ENCODE measurements around the gene PELO.
A peak's percentile ranks its signal among the peaks of the same experiment; 100 is the strongest.

The PELO gene

GRCh38 chr5:52771343-52772039, 16.2 kb upstream of the PELO start:
- DNase-seq (ENCODE audit: low read depth in 2 of 2), result peak in 1 of 2 donors; percentile 19

GRCh38 chr5:52772668-52773067, 15.0 kb upstream of the PELO start:
- no peak for DNase-seq (ENCODE audit: low read depth in 2 of 2)

GRCh38 chr5:52773342-52773741, 14.4 kb upstream of the PELO start:
- no peak for DNase-seq (ENCODE audit: low read depth in 2 of 2)

DNA sequence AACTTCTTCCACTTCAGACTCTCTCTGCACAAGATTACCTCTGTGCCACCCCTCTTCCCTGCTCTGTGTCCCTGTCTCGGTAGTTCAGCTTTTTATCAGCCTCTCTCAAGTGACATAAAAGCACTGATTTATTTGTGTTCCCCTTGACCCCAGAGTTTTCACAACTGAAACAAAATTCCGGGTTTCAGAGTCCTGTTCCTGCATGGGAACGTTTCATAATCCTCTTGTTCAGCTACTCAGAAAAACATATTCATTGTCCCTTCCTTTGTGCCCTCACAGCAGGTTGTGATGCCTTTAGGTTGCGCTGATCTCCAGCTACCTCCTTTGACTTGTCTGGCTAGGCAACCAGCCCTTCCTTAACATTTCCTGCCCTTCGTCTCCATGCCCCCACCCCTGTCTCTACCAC, 13.7 kb upstream of the PELO start:
- no peak for DNase-seq (ENCODE audit: low read depth in 2 of 2)

DNA sequence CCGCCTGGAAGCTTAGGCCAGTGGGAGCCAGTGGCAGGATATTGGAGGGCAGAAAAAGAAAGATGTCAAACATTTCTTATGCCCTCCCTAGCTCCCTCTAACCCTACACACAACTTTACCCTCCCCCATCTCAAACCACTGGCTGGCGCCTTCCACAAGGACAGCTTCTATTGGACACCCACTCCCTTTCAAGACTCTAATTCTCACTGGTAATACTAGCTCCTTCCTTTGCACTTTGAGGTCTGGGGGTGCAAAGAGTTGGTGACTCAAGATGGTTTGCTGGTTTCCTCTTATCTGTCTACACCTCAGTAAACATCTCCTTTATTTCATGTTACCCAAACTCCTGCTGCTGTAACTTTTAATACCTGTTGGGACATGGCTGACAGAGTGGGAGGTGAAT, 11.6 kb upstream of the PELO start:
- peak in 1 of 2 donors; percentile 21 for DNase-seq (ENCODE audit: low read depth in 2 of 2)

GRCh38 chr5:52777186-52777585, 10.5 kb upstream of the PELO start:
- DNase-seq (ENCODE audit: low read depth in 2 of 2), result no peak

DNA sequence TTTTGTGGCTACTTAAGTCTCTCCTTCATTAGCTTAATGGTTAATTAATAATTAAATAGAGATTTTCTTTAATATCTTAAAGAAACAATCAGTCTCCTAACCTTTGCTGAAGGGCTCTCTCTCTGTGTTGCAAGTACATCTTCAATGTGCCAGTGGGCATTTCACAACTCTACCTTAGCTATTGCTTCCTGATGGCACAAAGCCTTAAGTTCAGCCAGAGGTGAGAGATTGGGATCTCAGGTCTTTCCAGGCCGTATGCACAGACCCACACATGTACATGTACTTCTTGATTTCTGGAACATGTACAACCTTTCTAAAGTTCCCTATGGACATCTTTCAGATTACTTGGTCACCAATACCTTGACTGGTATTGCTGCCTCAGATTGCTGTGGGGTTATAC, 8.9 kb upstream of the PELO start:
- no peak for DNase-seq (ENCODE audit: low read depth in 2 of 2)

DNA sequence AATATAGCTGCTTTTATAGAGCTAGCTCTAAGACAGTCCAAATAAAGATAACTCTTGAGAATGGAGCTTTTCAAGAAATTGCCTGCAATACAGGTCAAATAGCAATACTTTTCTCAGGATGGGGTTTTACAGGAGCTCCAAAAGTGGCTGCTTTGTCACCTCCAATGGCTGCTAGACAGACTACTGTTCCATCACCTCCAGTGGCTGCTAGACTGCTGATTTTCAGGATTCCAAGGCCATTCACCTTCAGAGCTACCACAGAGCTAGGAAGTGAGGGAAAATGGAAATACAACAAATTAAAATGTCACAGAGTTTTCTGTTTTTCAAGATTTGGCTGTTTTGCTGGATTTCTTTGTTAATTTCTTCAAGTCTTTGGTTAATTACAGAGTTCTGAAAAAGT, 8.5 kb upstream of the PELO start:
- no peak for DNase-seq (ENCODE audit: low read depth in 2 of 2)

DNA sequence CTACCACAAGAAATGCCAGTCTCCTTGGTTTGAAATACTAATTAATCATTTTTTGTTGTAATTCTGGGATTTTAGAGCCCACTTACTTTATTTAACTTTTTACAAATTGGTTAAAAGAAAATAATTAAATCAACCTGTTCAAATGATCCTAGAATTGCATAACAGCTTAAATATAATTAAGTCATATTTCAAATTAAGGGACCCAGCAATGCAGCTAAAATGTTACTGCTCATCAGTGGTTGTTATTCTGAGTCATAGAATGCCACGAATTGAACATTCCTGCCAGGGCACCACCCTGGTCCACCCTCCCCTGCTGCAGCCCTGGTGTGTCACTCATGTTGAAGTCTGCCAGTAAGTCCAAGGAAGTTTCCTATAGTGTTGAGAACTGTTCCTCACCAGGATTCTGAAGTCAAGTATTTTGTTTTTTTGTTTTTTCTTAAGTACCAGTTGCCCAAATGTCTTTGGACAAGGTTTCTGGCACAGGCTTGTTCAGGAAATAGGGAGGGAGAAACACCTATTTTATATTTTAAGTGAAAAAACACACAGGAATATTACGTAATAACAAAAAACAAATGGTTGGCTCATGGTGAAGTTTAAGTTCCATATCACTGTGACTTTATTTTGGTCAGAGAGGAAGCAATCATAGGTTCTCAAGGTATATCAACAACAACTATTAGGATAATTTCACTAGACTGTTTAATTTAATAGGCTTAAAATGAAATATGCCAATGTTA, 4.3 kb upstream of the PELO start:
- DNase-seq (ENCODE audit: low read depth in 2 of 2), result no peak

DNA sequence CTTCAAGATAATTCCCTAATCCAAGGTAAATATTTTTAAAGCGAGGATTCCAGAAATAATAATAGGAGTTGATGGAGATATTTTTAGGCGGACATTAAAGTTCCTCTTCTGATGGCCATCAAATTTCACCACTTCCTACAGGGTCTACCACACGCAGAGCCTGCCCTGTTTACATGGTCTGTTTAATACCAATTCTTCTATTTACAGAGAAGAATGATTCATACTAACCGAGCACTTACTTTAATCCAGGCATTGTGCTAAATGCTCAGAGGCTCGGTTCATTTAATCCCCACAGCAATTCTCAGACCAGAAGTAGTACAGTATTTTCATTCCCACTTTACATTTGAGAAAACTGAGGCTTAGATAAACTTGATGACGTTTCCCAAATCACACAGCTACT, 3.0 kb upstream of the PELO start:
- no peak for DNase-seq (ENCODE audit: low read depth in 2 of 2)

- no peak for DNase-seq (ENCODE audit: low read depth in 2 of 2)
Observed at GRCh38 chr5:52786391-52786790, 1.3 kb upstream of the PELO start.

- no peak for DNase-seq (ENCODE audit: low read depth in 2 of 2)
Observed at GRCh38 chr5:52786949-52787599, 642 bp upstream of the PELO start.

- no peak for DNase-seq (ENCODE audit: low read depth in 2 of 2)
Observed at GRCh38 chr5:52788505-52788821, 747 bp downstream of the PELO start.

DNA sequence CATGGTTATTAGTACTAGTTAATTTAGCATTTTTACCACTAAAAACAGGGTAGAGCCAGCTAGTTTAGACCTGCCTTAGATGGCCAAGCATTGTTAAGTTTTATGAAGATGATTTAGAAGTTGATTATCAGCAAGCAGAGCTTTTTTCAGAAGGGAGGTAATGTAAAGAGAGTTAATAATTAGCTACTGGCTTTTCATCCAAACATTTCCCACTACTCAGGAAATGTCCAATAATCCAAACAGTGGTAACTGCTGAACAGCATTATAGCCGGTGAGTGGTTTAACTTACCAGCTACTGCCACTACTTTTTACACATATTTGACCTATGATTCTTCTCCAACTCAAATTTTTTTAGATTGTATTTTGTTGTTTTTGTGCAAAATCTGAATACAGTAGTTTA, 1.7 kb downstream of the PELO start:
- DNase-seq (ENCODE audit: low read depth in 2 of 2), result no peak

DNA sequence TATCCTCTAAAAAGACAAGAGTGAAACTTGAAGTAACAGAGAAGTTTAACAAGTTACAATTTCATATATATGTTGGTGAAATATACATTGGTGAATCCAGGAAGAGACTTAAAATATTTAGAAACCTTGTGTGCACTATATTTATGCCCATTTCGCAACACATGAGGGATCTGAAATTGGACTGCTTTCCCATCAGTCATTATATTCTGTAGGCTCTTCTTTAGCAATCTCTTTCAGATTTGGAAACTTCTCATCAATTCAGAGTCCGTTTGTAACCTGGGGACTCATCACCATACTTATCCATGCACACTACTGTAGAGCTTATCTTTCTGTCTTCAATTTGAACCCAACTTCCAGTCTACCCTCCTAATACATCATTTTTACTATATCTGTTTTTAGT, 2.1 kb downstream of the PELO start:
- no peak for DNase-seq (ENCODE audit: low read depth in 2 of 2)

DNA sequence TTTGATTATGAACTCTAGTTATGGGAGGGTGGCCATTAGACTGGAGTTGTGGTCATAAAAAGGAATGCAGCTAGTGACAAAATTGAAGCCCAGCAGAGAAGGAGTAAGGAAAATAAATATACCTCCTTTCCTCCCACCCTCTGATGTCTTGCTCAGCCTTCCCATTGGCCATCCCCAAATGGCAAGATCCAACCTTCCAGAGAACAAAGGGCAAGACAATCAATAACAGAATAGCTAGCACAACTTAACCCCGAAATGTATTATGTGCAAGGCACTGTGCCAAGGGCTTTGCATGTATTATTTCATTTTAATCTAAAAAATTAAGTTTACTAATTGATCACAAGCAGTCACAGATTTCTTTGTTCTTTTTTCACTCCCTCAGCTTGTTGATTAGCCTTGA, 3.6 kb downstream of the PELO start:
- DNase-seq (ENCODE audit: low read depth in 2 of 2), result no peak

DNA sequence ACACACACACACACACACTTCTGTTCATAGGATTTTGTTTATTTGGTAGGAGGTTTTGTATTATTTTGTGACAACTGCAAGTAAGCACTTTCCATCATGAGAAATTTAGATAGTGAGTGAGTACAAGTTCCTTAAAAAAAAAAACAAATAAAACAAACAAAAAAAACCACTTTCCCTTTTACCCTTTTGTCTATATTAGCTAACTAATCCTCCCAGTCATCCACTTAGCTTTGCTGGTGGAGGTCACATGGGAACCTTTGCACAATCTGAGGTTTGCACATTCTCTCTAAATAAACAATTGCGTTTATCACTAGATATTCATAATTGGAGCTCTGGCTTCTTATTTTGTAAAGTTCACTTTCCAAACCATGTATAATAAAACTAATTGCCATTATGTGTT, 6.8 kb downstream of the PELO start:
- DNase-seq (ENCODE audit: low read depth in 2 of 2), result no peak

DNA sequence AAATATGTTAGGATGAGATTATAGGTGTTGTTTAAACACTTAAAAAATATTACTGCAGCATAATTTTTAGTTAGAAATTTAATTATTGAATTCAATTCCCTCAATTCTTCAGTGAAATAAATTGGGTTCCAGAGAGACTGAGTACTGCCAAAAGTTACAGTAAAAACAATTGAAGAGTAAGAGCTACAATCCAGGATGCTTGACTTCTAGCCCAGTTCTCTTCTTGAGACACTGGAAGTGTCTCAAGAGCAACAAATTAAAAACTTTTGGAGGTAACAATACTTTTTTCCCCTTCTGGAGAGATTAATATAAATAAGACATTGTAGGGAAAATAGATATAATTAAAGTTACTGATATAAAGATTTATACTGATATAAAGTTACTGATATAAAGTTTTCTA, 8.3 kb downstream of the PELO start:
- no peak for DNase-seq (ENCODE audit: low read depth in 2 of 2)

DNA sequence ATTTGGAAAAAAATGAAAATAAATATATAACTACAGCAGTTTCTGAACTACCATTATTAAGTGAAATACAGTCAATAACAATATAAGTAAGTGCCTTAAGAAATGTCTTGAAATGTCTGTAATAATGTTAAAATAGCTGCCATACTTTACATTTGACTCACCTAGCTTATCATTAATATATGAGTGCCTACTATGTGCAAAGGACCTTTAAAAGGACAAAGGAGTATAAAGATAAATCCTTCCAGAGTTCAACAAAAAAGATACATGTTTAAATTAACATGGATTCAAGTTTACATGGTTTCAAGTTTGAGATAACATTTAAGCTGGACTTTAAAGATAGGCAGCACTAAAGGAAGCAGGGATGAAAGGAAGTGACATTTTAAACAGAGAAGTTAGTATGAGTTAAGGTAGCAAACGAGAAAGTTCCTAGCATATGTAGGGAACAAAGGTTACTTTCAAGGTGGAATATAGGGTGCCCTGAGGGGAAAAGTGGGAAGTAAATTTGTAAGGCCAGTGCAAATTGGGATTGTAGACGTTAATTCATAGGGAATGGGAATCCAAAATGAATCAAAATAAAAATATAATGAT, 8.9 kb downstream of the PELO start:
- no peak for DNase-seq (ENCODE audit: low read depth in 2 of 2)

DNA sequence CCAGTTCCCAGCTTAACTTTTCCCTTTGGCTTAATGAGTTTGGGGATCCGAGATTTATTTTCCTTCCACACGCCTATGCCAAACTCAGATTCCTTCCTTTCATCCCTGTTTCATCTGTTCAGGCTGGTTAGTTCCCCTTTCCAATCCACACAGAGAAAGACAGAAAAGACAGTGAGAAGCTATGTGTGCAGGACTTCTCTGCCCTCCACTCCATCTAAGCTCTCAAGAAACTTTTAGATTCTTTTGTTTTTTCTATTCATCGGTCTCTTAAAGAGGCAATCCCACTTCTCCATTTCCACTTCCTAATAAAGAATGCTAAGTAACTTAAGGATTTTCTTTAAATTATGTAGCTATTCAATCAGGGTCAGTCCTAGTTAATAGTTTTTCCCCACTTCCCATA, 11.2 kb downstream of the PELO start:
- no peak for DNase-seq (ENCODE audit: low read depth in 2 of 2)

DNA sequence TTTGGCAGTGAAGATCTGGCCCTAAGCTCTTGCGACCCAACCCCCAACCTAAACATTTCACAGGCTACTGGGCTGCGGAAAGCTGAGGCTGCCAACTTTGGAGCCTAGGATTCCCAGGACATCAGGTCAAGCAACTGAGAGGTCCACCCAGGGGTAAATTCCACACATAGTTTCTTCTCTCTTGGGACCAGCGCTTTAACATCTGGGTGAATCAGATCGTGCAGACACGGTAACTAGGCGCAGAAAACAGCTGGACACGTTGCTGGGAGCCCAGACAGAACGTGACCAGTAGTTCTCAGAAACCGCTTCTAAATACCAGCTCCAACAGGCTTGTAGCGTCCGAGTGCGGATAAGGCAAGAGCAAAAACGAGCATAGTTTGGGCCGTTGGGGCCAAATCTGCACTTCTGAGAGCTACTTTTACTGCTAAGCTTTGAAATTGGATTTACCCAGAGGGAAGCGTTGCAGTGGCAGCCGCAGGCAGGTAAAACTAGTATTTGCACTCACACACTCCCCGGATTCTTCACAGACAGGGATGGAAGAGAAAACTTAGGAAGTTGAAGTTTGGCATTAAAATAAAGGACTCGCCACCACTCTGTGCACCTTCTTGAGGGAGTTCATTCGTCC, 11.8 kb downstream of the PELO start:
- DNase-seq (ENCODE audit: low read depth in 2 of 2), result no peak

DNA sequence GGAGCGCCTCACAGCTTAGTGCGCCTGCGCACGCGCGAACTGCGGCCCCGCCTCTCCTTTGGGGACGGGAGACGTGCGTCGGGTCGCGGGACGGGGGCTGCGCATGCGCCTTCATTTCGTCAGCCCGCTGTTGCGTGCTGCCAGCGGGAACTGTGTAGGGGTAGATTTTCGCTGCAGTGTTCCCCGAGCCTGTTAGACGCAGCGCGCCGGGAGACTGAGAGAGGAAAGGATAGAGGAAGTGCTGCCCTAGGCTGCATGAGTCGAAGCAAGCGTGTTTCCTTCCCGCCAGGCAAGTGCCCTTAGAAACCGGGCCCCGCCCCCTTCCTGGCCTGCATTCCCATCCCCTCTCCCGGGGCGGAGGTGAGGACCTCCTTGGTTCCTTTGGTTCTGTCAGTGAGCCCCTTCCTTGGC, 12.3 kb downstream of the PELO start:
- DNase-seq (ENCODE audit: low read depth in 2 of 2), result peak; percentile 93 to 95

Data from stimulated activated CD8-positive, alpha-beta memory T cell treated with anti-CD3 and anti-CD28 coated beads, Interleukin-15, amount 100 ng/mL, for 48 hours (primary cell).